HG03439 (cell line): ENCODE data around the gene KIF1B.

Experiments used
- ATAC-seq: cut with Tn5 transposase; IDR thresholded peaks from one replicate; pipeline ENCODE4 v1.9.1; 2021; ENCODE audit warnings: mild to moderate bottlenecking, moderate library complexity; ENCODE audit not compliant: unreplicated experiment

KIF1B gene

DNA sequence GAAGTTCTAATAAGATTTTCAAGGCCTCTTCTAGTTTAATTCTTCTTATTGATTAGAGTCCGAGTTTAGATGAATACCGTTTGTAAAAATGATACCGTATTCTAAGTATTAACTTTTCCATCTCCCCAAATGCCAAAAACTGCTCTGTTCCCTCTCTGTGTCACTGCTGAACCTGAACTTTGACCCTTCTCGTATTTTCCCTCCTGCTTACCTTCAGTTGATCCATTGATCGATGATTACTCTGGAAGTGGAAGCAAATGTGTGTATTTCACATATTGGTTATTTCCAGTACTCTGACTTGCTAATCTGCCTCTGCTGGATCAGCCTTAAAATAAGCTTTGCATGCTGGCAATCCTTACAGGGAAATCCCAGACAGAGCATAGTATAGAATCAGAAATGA, 68.5 kb downstream of the KIF1B start:
- no peak for ATAC-seq

DNA sequence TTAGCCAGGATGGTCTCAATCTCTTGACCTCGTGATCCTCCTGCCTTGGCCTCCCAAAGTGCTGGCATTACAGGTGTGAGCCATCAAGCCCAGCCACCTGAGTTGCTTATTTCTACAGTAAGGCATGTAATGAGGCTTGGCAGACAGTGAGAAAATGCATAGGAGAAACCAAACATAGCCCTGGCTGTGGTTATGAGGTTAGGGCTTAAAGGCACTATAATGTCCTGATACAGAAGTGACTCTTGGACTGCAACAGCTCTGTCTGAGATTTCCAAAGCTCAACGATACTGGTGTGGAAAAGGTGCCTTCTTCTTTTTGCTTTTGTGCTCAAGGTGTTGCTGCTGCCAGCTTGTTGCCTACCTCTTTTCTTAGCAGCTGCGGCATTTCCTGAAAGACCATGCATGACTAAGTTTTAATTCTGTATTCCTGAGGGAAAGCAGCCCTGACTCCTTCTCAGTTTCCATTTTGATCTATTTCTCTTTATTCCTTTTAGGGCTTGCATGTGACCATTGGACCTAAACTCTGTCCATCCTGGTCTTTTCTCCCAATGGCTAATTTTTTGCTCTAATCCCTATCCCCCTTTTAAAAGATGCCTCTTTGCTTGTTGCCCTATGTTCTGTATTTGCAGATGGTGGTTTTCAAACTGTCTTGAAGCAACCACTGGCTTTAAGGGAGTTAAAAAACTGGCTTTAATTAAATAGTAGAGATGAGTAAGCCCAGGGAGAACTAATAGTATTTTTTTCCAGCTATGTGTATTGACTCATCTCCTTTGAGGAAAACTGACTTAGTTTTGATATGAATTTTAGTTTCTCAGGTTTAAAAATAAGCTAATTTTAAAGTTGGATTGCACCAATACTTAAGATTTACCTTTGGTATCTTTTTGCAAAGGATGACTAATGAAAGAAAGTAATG, 70.3 kb downstream of the KIF1B start:
- ATAC-seq, result no peak

DNA sequence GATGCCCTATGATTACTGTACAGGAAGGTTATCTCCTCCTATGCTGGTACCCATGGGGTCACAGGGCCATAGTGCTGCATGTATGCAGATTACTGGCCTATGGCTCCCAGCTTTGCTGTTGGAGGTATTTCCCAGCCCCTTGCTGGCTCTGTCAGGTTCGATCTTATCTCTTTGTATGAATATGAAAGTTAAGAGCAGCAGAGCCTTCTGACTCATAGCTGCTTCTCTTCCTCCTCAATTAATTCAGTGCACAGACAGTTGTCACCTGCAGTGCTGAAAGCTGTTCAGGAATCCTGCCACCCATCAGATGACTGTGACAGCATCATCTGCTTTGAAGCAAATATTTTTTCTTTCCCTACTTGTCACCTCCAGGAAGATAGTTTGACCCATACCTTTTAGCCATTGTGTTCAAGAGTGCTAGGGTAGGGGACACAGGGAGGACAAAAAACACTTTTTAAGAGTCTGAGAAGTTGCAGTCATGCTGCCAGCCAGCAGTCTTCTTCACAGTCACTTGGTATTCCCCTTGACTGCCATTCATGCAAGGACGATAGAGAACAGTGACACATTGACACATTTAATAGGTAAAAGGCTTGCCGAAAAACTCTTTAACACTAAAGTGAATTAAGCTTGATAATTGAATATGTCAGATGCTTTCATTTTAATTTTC, 73.1 kb downstream of the KIF1B start:
- ATAC-seq, result no peak

DNA sequence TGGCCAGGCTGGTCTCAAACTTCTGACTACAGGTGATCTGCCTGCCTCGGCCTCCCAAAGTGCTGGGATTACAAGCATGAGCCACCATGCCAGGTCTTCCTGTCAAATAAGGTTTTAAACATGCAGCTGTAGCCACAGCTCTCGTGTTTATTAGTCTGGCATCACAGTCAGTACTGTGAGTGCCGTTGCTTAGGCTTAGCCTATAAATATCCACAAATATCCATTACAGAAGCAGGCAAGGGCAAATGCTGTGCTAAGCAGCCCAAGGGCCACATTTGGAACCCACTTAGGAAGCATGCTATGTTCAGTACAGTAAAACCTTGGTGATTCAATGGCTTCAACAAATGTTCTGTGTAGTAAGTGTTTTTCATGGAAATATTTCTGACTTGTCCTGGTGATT, 75.9 kb downstream of the KIF1B start:
- no peak for ATAC-seq

- no peak for ATAC-seq
These were observed 76.8 kb downstream of the KIF1B start for GRCh38 chr1:10287023-10287645.

DNA sequence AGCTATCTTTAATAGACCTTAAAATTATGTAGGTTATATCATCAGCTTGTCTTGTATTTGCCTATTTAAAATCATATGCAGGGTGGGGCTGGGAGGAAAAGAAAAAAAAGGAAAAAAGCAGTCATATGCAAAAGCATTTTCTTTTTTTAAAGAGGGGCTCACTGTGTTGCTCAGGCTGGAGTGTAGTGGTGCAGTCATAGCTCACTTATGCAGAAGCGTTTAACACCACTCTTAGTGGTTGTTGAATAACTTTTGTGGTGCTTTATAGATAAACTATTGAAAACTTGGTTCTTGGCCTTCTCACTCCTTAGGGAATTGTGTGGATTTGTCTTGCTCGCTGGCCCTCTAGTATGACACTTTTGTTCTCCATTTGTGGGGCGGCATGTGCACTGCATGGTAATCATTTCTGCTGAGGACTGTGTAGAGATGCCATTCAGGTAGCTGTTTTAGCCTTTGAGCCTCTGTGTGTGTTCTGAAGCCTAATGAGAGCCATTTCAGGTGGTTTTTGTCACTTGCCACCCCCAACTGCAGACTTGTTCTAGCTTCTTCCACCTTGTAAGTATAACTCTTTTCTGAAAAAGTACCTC, 77.8 kb downstream of the KIF1B start:
- ATAC-seq, result no peak

DNA sequence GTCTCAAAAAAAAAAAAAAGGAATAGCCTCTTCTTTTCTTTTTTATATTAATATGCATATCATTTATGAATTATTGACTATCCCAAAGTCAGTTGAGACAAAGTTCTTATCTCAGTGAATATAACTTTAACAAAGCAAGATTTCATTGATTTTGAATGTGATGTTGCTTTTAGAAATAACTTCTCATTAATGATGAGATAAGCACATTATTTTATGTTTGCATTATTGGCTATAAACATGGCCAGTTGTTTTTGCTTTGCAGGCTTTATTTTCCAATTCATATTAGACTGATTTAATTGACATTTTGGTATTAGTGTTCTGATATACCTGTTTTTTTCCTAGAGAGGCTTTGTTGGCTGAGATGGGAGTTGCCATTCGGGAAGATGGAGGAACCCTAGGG, 81.3 kb downstream of the KIF1B start:
- no peak for ATAC-seq

- ATAC-seq, result no peak
These were observed 81.8 kb downstream of the KIF1B start for GRCh38 chr1:10292188-10292587.

- ATAC-seq, result no peak
These were observed 85.2 kb downstream of the KIF1B start for GRCh38 chr1:10295481-10296085.

- no peak for ATAC-seq
These were observed 88.8 kb downstream of the KIF1B start for GRCh38 chr1:10299151-10299550.

DNA sequence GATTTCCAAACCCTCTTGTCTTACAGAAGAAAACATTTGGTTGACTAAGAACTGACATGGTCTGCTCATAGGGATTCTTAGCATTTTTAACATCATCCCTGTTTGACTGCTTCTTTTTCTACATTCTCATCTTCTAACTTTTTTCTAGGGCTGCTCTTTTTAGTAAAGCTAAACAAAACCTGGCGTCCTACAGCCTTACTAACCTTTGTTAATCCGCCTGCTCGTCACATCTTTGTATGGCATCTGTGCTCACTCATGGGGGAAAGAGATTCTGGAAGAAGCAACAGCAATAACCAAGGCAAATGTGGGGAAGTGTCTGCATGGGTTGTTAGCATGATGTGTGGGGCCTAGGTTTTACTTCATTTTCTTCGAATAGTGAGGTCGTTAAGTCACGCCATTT, 92.0 kb downstream of the KIF1B start:
- no peak for ATAC-seq

DNA sequence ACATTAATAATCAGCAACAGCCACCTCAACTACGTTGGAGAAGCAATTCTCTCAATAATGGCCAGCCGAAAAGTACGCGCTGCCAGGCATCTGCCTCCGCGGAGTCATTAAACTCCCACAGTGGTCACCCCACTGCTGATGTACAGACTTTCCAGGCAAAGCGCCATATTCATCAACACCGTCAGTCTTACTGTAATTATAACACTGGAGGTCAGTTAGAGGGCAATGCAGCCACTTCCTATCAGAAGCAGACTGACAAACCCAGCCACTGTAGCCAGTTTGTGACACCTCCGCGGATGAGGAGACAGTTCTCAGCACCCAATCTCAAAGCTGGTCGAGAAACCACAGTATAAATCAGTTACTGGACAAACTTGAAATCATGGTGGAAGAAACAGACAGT, 93.9 kb downstream of the KIF1B start:
- no peak for ATAC-seq

GRCh38 chr1:10306435-10306834, 96.1 kb downstream of the KIF1B start:
- ATAC-seq, result no peak

GRCh38 chr1:10308001-10308400, 97.6 kb downstream of the KIF1B start:
- no peak for ATAC-seq

DNA sequence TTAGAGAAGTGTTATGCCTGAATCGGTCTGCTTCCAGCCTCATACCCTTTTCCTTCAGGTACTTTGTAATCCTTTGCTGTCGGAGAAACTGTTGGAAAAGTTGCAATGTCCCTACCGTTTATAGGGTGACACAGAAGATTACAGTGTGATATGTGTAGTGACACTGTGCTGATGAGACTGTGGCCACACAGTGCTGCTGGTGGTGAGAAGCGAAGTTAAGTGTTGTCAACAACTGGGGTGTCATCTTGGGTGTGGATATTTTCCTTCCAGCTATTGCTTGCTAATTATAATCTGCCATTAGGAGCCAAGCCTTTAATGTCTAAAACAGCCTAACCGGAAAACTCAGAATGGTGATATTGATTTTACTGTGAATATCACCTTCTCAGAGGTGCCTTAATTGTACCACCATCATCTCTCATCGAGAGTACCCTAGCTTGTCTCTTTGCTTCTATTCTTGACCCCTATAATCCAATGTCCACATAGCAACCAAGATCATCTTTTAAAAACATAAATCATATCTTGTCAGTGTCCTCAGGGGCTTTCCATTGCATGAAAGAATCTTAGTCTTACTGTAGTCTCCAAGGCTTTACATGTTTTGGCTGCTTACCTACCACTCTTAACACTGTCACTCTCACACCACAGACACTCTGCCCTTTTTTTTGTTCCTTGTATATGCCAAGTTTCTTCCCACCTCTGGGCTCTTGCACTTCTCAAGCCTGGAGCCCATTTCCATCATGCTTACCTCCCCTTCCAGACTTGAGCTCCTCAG, 99.1 kb downstream of the KIF1B start:
- ATAC-seq, result no peak

GRCh38 chr1:10316752-10317151, 106.4 kb downstream of the KIF1B start:
- ATAC-seq, result no peak

GRCh38 chr1:10319750-10320149, 109.4 kb downstream of the KIF1B start:
- no peak for ATAC-seq

DNA sequence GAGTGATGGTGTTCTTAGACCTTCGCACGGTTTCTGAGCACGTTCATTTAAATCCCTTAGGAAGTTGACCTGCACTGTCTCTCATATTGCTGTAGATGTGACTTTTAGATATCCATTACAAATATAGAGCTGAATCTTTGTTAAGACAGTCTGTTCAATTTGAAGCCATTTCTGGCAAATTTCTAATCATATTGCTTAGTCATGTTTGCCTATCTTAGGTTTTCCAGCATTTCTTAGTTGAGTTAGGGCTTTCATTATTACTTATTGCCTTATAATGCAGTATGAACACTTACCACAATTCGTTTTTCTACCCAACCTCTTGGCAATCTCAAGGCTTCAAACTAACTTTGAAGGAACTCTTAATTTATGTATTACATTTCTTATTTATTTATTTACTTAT, 110.0 kb downstream of the KIF1B start:
- ATAC-seq, result no peak

DNA sequence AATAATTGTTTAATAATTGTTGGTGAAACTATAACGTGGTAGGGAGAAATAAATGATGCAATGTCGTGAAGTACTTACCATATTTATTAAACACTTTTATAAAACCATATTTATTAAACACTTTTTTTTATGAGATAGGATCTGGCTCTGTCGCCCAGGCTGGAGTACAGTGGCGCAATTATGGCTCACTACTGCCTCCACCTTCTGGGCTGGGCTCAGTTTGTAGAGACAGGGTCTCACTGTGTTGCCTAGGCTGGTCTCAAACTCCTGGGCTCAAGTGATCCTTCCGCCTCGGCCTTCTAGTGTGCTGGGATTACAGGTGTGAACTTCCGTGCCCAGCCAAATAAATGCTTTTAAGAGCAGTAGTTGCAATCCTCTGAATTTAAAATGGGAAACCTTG, 112.5 kb downstream of the KIF1B start:
- no peak for ATAC-seq

- ATAC-seq, result no peak
These were observed 114.3 kb downstream of the KIF1B start for GRCh38 chr1:10324627-10325026.
